ENCODE measurements around the gene BBS4. TPM values are rescaled to one million over a fixed set of nuclear protein-coding genes. Genes with fewer than 3 reads are reported as not detected.

Gene BBS4
- total RNA-seq, 2 donors from 2014 or later: 8.1 to 10.9 TPM

GRCh38 chr15:72749700-72750099 is 63.7 kb downstream of the BBS4 start:
- ATAC-seq: no peak
- DNase-seq: no peak
- intact Hi-C loops (cut with DNase I): no loop called here

- ATAC-seq: peak in 1 of 2 donors; percentile 40
- intact Hi-C loops (cut with DNase I): no loop called here
- DNase-seq: peak; percentile 22
Measured at GRCh38 chr15:72751751-72752455, 65.9 kb downstream of the BBS4 start.

- DNase-seq (no peak), ATAC-seq (no peak)
- intact Hi-C loops (cut with DNase I): no loop called here
Measured at GRCh38 chr15:72754096-72754495, 68.1 kb downstream of the BBS4 start.

GRCh38 chr15:72758182-72758581 is 72.2 kb downstream of the BBS4 start:
- no peak for DNase-seq
- intact Hi-C loops (cut with DNase I): no loop called here
- peak; percentile 23 to 55 for ATAC-seq

GRCh38 chr15:72760590-72761260 is 74.7 kb downstream of the BBS4 start:
- intact Hi-C loops (cut with DNase I): no loop called here
- DNase-seq (no peak), ATAC-seq (no peak)

- ATAC-seq: no peak
- intact Hi-C loops (cut with DNase I): no loop called here
Measured at GRCh38 chr15:72764656-72765055, 78.6 kb downstream of the BBS4 start.

GRCh38 chr15:72766025-72766424 is 80.0 kb downstream of the BBS4 start:
- intact Hi-C loops (cut with DNase I): no loop called here
- no peak for DNase-seq
- ATAC-seq: no peak

More at GRCh38 chr15:72764656-72765055, 78.6 kb downstream of the BBS4 start:
- DNase-seq: no peak

GRCh38 chr15:72766780-72767179 is 80.8 kb downstream of the BBS4 start:
- ATAC-seq (no peak), DNase-seq (no peak)
- intact Hi-C loops (cut with DNase I): no loop called here

GRCh38 chr15:72770673-72771328 is 84.8 kb downstream of the BBS4 start:
- ATAC-seq: no peak
- no peak for DNase-seq
- intact Hi-C loops (cut with DNase I): no loop called here

- no peak for DNase-seq
- no peak for ATAC-seq
- intact Hi-C loops (cut with DNase I): no loop called here
Measured at GRCh38 chr15:72771329-72771725, 85.3 kb downstream of the BBS4 start.

- intact Hi-C loops (cut with DNase I): no loop called here
- ATAC-seq: peak in 1 of 2 donors; percentile 3
- no peak for DNase-seq
Measured at GRCh38 chr15:72774696-72775383, 88.8 kb downstream of the BBS4 start.

- no peak for ATAC-seq
- intact Hi-C loops (cut with DNase I): no loop called here
- no peak for DNase-seq
Measured at GRCh38 chr15:72778796-72779195, 92.8 kb downstream of the BBS4 start.

GRCh38 chr15:72781631-72782030 is 95.6 kb downstream of the BBS4 start:
- DNase-seq (no peak), ATAC-seq (no peak)
- intact Hi-C loops (cut with DNase I): no loop called here

GRCh38 chr15:72782274-72783003 is 96.4 kb downstream of the BBS4 start:
- intact Hi-C loops (cut with DNase I): no loop called here
- DNase-seq (no peak), ATAC-seq (no peak)

- DNase-seq: peak; percentile 64
- peak; percentile 20 to 67 for ATAC-seq
- intact Hi-C loops (cut with DNase I): no loop called here
Measured at GRCh38 chr15:72783004-72783639, 97.1 kb downstream of the BBS4 start.

GRCh38 chr15:72783640-72784455 is 97.8 kb downstream of the BBS4 start, which contains the start of gene ADPGK:
Gene ADPGK, minus strand, starts transcription at chr15:72783758. Its CDS starts 67 bp downstream, at chr15:72783691.
- ATAC-seq (peak; percentile 97 to 98), DNase-seq (peak; percentile 92)
- intact Hi-C loops (cut with DNase I): no loop called here

- intact Hi-C loops (cut with DNase I): no loop called here
- ATAC-seq (no peak), DNase-seq (no peak)
Measured at GRCh38 chr15:72784456-72784876, 98.5 kb downstream of the BBS4 start.

- intact Hi-C loops (cut with DNase I): no loop called here
- ATAC-seq (no peak), DNase-seq (no peak)
Measured at GRCh38 chr15:72785432-72785831, 99.4 kb downstream of the BBS4 start.
